ENCODE data around the gene RNF227.

Gene RNF227

GRCh38 chr17:7930841-7931631 is 14.9 kb upstream of the RNF227 start:
- DNase-seq (ENCODE audit: low spot score) = no peak

- peak; percentile 48 for DNase-seq (ENCODE audit: low spot score)
Observed at GRCh38 chr17:7929158-7930023, 13.3 kb upstream of the RNF227 start, which contains the start of gene KCNAB3. TSS of gene KCNAB3 (minus strand) at chr17:7929856. CDS start at chr17:7929435, 421 bp downstream.

DNA sequence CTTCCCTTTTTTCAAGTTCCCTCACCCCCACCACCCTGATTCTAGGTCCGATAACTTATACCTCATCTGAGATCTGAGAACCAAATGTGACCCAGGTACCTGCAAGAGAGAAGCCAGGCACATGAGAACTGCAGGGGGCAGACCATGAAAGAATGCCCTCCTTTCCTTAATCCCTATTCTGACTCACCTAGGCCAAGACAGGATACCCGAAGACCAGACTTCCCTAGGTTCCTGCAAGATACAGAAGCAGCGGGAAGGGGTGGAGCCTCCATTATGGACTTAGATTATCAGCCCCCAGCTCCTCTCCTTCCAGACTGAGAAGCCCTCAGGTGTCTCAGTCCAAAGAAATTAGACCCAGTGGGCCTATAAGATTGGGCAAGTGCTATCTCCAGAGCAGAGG is 11.5 kb upstream of the RNF227 start:
- DNase-seq (ENCODE audit: low spot score) = no peak

- DNase-seq (ENCODE audit: low spot score) = peak; percentile 86
Observed at GRCh38 chr17:7922845-7923628, 6.9 kb upstream of the RNF227 start.

GRCh38 chr17:7922269-7922844 is 6.3 kb upstream of the RNF227 start:
- no peak for DNase-seq (ENCODE audit: low spot score)

- no peak for DNase-seq (ENCODE audit: low spot score)
Observed at GRCh38 chr17:7916808-7917207, 719 bp upstream of the RNF227 start.

- no peak for DNase-seq (ENCODE audit: low spot score)
Observed at GRCh38 chr17:7916385-7916682, 245 bp upstream of the RNF227 start.

- no peak for DNase-seq (ENCODE audit: low spot score)
Observed at GRCh38 chr17:7915179-7915610, 894 bp downstream of the RNF227 start.

DNA sequence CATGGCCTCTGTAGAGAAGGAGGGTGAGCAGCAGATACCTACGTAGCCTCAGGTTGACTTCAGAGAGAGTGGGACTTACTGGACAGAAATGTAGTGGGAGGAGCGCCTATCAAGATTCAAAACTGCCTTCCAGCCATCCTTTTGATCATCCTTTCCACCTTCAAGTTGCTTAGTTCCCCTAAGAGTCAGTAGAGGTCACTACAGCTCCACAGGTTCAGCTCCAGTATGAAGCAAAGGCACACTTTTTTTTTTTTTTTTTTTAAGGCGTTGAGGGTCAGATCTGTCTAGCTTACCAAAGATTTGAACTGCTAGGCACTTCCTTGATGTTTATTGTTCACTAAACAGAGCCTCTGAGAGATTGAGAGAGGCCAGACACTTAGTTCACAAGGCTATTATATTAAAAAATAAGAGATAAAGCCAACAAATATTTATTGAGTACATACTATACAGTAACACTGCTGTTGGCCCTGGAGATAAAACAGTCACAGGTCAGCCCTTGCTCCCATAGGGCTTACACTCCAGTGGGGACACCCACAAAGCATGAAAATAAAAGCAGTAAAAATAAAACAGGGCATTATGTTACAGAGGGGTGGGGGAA is 3.1 kb downstream of the RNF227 start:
- peak; percentile 78 for DNase-seq (ENCODE audit: low spot score)

- no peak for DNase-seq (ENCODE audit: low spot score)
Observed at GRCh38 chr17:7911116-7911515, 5.0 kb downstream of the RNF227 start.

GRCh38 chr17:7910711-7911110 is 5.4 kb downstream of the RNF227 start:
- no peak for DNase-seq (ENCODE audit: low spot score)

- DNase-seq (ENCODE audit: low spot score) = no peak
Observed at GRCh38 chr17:7910281-7910680, 5.8 kb downstream of the RNF227 start.

DNA sequence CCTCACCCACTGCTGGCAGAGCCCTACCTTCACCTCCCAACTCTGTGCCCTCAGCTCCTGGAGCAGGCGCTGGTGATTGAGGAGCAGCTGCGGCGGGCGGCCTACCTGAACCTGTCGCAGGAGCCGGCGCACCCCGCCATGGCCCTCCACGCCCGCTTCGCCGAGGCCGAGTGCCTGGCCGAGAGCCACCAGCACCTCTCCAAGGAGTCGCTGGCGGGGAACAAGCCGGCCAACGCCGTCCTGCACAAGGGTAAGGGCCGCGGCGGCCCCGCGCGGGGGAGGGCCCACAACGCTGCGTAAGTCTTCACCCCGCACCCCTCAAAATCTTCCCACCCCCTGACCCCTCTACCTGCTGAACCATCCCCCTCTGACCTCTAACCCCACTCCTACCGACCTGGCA is 7.0 kb downstream of the RNF227 start:
- DNase-seq (ENCODE audit: low spot score) = no peak

DNA sequence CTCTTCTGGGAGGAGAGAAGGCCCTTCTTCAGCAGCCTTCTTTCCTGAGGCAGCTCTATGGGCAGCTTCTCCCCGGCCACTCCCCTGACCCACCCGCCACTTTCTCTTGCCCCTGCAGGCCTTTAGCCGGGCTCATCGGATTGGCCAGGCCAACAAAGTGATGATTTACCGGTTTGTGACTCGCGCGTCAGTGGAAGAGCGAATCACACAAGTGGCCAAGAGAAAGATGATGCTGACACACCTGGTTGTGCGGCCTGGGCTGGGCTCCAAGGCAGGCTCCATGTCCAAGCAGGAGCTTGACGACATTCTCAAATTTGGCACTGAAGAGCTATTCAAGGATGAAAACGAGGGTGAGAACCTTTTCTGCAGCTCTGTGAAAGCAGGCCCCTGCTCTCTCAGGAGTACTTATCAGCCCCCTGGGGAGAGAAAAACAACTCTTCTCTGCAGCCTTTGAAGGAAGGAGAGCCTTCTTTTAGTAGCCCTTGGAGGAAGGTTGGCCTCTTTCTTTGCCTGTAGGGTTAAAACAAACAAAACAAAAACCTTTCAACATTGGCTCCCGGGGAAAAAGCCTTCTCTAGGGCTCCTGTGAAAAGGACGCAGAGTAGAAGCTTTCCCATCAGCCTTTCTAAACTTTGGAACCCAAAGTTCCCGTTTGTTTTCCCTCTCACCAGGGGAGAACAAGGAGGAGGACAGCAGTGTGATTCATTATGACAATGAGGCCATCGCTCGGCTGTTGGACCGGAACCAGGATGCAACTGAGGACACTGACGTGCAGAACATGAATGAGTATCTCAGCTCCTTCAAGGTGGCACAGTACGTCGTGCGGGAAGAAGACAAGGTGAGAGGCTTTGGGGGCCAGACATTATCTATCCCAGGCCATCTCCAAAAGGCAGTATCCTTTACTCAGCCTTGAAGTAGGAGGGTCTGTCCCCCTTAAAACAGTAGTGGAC is 12.7 kb downstream of the RNF227 start:
- no peak for DNase-seq (ENCODE audit: low spot score)

DNA sequence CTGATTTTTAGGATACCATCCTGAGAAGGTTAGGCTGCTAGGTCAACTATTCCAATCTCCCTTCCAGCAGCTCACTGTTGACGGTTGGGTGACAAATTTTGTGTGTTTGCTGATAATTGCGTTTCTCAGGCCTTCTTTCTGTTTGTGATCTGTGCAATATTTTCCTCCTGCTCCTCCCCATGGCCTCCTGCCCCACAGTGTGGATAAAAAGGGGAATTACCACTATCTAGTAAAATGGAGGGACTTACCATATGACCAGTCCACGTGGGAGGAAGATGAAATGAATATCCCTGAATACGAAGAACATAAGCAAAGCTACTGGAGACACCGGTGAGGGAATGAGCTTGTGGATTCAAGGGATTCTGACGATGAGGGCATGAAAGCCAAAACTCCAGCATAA is 18.3 kb downstream of the RNF227 start:
- DNase-seq (ENCODE audit: low spot score) = peak; percentile 23

DNA sequence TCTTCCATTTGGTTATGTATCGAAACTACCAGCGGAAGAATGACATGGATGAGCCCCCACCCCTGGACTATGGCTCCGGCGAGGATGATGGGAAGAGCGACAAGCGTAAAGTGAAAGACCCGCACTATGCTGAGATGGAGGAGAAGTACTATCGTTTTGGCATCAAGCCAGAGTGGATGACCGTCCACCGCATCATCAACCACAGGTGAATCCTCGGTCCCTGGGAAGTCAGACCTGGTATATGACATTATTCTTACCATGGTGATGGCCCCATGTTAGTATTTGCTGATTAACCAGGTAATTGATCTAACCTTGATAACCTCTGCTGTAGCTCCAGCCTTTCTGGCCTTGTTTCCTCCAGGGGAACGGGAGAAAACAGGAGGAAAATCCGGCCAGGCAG is 19.0 kb downstream of the RNF227 start:
- no peak for DNase-seq (ENCODE audit: low spot score)

GRCh38 chr17:7894866-7895265 is 21.2 kb downstream of the RNF227 start:
- no peak for DNase-seq (ENCODE audit: low spot score)

- no peak for DNase-seq (ENCODE audit: low spot score)
Observed at GRCh38 chr17:7894226-7894625, 21.9 kb downstream of the RNF227 start.

DNA sequence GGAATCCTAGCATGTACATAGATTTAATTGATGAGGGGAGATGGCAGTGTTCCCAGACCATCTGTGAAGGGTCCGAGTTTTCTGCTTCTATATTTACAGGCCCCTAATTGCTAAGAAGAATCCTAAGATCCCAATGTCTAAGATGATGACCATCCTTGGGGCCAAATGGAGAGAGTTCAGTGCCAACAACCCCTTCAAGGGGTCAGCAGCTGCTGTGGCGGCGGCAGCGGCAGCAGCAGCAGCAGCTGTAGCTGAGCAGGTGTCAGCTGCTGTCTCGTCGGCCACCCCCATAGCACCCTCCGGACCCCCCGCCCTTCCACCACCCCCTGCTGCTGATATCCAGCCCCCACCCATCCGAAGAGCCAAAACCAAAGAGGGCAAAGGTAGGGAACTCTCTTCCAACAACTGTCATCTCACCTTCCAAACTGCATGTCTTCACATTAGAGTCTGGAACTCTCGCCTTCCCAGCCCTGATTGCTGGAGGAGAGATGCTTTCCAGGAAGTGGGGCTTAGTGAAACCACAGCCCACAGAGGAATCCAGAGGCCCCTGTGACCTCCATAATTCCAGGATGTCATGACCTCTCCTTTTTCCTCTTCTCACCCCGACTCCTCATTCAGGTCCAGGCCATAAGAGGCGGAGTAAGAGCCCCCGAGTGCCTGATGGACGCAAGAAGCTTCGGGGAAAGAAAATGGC is 22.8 kb downstream of the RNF227 start:
- DNase-seq (ENCODE audit: low spot score) = no peak

Data from CD4-positive, alpha-beta T cell treated with Interleukin-15 for 4 hours (primary cell).